ENCODE measurements around the gene NRDC.
A peak's percentile ranks its signal among the peaks of the same experiment; 100 is the strongest.
"Not testable (repeated sequence)": the region's sequence is repeated elsewhere in the genome, so short reads cannot be mapped to it uniquely, and the experiment has no call there.

NRDC gene

GRCh38 chr1:51878616-51879336 is at the start of gene NRDC:
Gene NRDC, minus strand, starts transcription at chr1:51878727. Its CDS starts 112 bp downstream, at chr1:51878615.
- DNase-seq = peak; percentile 99

GRCh38 chr1:51927029-51927428 is 48.5 kb upstream of the NRDC start:
- DNase-seq = no peak

- peak; percentile 21 for DNase-seq
Observed at GRCh38 chr1:51926171-51926812, 47.8 kb upstream of the NRDC start.

DNA sequence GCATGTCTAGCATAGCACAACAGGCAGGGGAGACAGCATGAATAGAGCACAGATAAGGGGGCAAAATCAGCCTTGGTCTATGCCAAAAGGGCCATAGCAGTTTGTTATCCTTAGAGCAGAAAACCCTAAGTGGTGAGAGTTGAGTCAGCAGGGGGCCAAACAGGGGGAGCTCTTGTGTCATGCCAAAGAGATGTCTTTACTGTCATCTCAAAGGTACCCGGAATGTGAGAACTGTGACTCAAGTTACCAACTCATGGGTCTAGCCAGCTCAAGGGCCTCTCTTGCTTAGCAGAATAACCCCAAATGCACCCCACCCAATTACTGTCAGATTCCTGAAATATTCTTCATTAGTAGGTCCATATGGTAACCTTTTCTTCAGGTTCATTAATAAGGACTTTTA is 45.9 kb upstream of the NRDC start:
- DNase-seq = no peak

DNA sequence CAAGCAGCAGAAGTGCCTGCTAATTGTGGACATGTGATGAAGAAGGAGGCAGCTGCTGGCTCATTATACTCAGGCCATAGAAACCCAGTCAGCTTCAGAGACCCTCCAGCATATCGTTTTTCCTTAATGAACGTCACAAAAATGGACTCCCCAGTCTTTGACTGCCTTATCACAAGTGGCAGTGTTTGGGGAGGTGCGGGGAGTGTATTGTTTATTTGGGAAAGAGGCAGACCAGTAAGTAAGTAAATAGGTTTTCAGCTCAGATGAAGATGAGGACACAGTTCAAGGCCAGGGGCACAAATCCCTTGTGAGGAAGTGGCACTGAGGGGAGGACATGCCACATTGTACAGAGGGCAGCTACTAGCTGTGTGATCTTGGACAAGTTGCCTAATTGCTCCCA is 43.5 kb upstream of the NRDC start:
- DNase-seq = no peak

DNA sequence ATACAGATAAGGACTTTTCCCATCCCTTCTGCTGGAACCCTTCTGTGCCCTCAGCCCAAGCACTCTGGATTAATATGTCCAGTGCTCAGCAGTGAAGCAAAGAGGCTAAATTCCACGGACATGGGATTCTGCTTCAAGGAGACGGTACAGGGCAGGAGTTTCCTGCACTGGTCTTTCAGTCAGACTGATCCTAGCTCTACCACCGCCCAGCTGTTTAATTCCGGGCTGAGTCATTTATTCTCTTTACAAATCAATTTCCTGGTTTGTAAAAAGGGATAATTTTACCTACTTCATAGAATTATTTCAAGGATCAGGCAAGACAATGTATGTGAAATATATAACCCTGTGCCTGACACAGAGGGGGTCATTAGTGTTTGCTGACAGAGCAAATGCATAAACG is 41.6 kb upstream of the NRDC start:
- no peak for DNase-seq

DNA sequence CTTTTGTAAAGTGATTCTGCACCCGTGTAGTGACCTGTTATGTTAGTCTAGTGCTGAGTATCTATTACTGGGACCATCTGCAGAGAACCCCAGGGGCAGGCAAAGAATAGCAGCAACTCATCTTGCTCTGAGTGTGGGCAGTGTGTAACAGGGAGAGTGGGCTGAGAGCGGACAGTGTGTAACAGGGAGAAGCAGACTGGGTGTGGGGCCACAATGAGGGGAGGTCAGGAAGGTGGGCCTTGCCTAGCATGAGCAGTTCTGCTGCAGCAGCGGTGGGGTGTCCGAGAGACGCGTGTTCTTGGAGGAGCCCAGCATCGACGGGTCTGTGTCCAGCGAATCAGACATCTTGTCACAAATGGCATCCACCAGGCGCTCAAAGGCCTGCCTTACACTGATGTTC is 41.2 kb upstream of the NRDC start:
- DNase-seq = no peak

DNA sequence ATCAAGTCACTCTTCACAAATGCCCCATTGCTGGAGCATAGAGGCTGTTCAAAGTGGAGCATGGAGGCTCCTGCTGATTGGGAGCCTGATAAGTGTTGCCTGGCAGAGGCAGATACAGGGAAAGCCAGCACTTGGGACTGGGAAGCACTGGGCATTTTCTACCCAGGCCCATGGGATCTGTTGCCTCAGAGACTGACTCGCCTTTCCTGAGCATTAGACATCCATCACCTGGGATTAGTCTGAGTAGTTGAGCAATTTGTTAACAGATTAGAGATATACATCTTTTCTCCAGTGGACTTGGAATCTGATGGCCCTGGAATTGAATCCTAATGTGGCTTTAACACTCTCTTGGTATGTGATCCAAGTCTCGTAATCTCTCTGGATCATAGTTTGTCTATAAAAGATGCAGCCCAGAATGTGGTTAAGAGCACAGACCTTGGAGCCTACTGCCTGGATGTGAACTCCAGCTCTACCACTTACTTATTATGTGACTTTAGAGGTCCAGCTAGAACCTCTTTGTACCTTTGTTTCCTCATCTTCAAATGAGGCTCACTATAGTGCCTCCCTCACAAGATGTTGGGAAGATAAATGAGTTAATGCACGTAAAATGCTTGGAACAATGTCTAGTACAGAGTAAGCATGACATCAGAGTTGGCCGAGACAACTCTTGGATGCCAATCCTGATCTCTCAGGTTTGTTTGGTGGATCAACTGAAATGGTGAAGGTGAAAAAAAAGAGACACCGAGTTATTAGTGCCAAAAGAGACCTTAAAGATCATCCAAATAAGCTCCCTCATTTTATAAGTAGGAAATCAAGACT is 38.3 kb upstream of the NRDC start:
- DNase-seq = no peak

- no peak for DNase-seq
Observed at GRCh38 chr1:51915951-51916350, 37.4 kb upstream of the NRDC start.

DNA sequence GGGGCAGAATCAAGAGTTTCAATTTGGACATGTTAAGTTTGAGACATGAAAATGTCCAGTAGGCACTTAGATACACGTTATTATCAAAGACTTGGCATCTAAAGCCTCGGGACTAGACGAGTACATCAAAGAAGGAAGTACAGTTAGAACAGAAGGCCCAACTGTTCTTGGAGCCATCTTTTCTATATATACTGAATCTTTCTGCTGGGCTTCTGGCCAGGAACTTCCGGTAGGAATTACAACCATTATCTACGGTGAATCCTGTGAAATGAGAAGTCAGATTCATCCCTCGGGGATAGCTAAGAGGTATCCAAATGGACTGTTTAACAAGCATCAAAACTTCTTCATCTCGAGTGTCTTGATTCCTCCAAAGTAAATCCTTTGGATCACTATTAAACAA is 34.4 kb upstream of the NRDC start:
- no peak for DNase-seq

DNA sequence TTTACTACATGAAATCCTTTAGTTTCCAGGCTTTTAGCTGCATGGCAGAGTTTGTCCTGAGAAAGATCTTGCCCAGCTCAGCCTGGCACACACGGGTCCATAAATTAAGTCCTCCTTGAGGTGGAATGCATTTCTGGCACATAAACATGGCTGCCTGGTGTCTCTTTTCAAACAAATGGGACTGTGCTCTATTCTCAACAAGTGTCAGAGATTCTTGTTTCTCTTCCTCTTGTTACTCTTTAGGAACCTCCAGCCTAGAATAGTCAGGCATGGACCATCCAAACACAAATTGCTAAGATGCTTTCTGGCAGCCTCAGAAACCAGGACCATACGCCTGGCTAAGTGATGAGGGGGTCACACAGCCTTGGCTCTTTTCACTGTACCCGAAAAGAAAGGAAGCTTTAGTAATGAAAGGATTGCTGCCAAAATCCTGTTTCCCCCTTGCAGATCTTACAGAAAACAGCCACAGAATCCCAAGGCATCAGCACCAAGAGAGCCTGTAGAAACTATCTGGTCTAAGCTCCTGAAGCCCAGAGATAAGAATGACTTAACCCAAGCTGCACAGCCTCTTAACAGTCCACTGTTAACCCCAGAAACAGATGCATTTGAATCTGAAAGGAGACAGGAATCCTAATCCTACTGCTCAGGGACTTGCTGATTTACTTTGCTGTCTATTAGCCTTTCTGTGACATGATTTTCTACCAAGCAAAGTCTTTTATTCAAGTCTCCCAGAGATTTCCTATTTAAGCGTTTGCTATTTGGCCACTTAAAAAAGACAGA is 31.9 kb upstream of the NRDC start:
- no peak for DNase-seq

DNA sequence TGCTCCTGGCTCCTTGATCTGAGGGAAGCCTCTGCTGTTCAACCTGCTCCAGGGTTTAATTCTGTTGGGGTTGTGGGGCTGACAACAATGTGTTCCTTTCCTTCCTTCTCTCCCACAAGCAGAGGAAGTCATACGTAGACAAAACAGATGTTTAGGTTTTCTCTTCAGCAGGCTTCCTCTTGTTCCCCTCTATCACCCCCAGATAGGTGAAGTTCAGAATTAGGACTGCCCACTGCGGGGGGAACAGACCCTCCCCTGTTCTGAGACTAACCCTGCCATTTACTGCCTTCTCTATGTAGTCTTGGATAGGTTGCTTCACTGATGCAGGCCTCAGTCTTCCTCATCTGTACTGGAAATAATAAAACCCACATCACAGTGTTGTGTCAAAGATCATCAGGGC is 30.0 kb upstream of the NRDC start:
- no peak for DNase-seq

DNA sequence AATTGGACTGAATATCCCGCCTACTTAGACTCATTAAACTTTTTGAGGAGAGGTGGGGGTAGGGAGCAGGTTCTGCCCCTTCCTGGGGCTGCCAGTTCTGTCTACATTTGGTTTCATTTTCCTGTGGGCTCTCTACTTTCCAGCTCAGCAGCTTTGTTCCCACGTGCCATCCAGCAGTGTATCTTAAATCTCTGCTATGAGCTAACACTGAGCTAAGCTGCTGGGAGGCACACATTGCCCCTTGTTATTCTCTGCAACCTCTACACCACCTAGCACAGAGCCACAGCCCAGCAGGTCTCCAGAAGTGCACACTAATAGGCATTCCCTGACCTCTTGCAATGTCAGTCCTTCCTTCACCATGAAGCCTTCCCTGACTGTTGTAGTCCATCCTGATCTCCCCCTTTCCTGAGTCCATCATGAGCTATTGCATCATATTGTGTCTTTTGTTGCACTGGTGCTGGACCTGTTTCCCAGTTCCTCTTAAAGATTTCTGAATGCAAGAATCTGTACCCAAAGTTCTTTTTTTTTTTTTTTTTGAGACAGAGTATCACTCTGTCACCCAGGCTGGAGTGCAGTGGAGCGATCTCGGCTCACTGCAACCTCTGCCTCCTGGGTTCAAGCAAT is 28.7 kb upstream of the NRDC start:
- DNase-seq = peak; percentile 57

DNA sequence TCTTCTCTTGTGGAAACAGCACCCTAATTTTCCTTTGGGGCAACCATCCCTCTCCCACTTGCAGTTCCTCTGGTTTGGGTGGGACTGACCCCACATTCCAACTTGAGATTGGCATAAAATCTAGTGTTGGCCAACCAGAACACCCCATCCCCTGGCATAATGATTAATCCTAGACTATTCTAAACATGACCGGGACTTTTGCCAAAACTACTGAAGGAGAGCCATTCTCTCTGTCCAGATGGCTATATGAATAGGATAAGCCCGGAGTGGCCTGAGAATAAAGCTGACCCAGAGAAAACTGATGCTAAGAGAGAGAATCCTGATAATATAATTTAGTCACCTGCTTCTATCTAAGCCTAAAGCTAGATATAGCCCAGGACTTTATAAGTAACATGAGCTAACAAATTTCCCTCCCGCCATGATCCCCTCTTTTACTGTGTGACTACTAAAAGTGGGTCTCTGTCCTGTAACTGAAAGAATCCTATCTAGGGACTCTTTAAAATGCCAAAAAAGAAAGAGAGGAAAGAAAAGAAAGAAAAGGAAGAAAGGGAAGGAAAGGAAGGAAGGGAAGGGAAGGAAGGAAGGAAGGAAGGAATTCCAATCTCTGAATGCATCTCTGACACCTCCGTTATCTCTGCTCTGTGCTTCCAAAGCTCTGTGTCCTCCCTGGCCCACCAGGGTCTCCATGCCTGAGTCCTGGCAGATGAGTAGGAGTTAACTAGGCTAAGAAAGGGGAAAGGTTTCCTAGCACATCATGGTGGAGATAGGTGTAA is 28.0 kb upstream of the NRDC start:
- no peak for DNase-seq

DNA sequence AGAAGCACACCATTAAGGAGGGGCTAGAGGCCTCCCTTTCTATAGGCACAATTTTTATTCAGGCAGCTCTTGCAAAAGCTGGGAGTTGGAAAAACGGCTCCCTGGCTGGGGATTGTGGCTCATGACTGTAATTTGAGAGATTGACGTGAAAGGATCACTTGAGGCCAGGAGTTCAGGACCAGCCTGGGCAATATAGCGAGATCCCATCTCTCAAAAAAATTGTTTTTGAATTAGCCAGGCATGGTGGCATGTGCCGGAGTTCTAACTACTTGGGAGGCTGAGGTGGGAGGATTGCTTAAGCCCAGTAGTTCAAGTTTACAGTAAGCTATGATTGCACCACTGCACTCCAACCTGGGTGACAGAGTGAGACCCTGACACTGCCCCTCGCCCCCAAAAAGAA is 23.9 kb upstream of the NRDC start:
- DNase-seq = no peak

DNA sequence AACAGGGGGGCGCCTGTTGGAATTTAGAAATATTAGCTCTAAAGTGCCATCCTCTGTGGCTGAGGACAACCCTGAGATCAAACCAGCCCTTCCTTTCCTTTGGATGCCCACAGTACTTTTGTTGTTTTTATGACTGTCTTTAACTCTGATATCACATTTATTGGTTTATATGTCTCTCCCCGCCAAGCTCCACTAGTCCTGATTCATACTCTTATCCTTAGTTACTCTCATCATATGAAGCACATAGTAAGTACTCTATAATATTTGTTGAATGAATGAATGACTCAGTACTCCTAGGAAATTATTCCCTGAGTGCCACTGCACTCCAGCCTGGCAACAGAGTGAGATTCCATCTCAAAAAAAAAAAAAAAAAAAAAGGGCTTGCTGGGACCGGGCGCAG is 22.6 kb upstream of the NRDC start:
- no peak for DNase-seq

GRCh38 chr1:51899022-51899421 is 20.5 kb upstream of the NRDC start:
- no peak for DNase-seq

DNA sequence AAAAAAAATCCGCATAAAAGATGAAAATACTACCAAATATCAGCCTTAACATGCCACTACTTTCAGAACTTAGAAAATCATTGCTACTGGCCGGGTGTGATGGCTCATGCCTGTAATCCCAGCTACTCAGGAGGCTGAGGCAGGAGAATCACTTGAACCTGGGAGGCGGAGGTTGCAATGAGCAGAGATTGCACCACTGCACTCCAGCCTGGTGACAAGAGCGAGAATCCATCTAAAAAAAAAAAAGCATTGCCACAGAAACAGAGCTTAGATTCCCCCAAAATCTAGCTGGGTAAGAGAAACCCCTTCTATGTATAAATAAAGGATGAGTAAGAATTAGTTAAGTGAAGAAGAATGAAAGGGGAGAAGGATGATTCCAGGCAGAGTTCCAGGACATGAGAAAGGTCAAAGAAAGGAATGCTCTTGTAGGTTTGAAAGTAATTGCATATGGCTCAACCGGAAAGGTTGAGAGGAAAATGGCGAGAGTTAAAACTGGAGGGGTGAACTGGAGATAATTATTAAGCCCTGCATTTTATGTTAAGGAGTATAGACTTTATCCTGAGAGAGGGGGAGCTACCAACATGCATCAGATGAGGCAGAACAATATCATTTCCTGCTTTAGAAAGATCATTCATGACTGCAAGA is 19.7 kb upstream of the NRDC start:
- DNase-seq = no peak

GRCh38 chr1:51897699-51898031 is 19.1 kb upstream of the NRDC start:
- DNase-seq = no peak

- DNase-seq = not testable (repeated sequence)
Observed at GRCh38 chr1:51894748-51895147, 16.2 kb upstream of the NRDC start.

DNA sequence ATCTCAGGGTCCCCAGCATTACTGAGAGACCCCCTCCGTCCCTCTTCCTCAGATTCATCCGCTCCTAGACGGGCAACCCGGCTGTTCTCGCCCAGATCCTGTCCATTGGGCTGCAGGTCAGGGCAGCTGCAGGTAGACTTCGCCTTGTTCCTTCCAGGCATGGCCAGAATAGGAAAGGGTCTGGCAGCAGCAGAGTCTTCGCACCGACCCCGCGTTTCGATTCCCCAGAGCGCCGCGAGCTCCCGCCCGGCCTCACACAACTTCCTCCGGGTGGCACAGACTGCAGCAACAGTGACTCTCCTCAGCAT is 265 bp downstream of the NRDC start:
- DNase-seq = no peak
